Measurements from ENCODE around the gene SLIT3.

- no peak for TF ChIP-seq POLR2A (IDR thresholded peaks at IDR 0.05)
- TF ChIP-seq, protein P1, sequence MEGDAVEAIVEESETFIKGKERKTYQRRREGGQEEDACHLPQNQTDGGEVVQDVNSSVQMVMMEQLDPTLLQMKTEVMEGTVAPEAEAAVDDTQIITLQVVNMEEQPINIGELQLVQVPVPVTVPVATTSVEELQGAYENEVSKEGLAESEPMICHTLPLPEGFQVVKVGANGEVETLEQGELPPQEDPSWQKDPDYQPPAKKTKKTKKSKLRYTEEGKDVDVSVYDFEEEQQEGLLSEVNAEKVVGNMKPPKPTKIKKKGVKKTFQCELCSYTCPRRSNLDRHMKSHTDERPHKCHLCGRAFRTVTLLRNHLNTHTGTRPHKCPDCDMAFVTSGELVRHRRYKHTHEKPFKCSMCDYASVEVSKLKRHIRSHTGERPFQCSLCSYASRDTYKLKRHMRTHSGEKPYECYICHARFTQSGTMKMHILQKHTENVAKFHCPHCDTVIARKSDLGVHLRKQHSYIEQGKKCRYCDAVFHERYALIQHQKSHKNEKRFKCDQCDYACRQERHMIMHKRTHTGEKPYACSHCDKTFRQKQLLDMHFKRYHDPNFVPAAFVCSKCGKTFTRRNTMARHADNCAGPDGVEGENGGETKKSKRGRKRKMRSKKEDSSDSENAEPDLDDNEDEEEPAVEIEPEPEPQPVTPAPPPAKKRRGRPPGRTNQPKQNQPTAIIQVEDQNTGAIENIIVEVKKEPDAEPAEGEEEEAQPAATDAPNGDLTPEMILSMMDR (IDR thresholded peaks at IDR 0.05), result no peak
Measured at GRCh38 chr5:168881427-168882149, 419.4 kb downstream of the SLIT3 start.

All from Peyer's patch (tissue), 4 donors.